ENCODE measurements around the gene HSPH1. TPM values are rescaled to one million over a fixed set of nuclear protein-coding genes. Genes with fewer than 3 reads are reported as not detected.

Gene HSPH1
- total RNA-seq, 1 experiment from 2014 or later, result 98.4 TPM

Other genes with a start within 250 kb of the HSPH1 start
- not detected in 2 replicates for gene TEX26, start 229.2 kb downstream of the HSPH1 start, total RNA-seq (2014; rRNA removed; shearing (Covaris generic))
- 10.0 and 10.9 TPM in 2 replicates for gene B3GLCT, start 38.1 kb upstream of the HSPH1 start, total RNA-seq (2014; rRNA removed; shearing (Covaris generic))